Uterus (tissue), 4 donors: ENCODE data around the gene MOCS3. TPM values are rescaled to one million over a fixed set of nuclear protein-coding genes. Genes with fewer than 3 reads are reported as not detected.

ENCODE experiments used
- DNase-seq, 2 donors: peaks; one replicate each; pipeline ENCODE4 v3.0.0-alpha.2; 2019 to 2020
- H3K27ac ChIP-seq, 2 donors: fragments of 200-600 bp; sonication (generic); 1 replicate in 1 of 2; 2 replicates in 1 of 2; pipeline ENCODE4 v1.5.1; 2016 to 2018
- H3K27me3 ChIP-seq, 2 donors: fragments of 200-600 bp; sonication (generic); one replicate each; pipeline ENCODE4 v1.5.1; 2018 to 2019; ENCODE audit warnings: control low read depth in 1 of 2
- H3K36me3 ChIP-seq, 2 donors: fragments of 200-600 bp; sonication (generic); one replicate each; pipeline ENCODE4 v1.5.1; 2019; ENCODE audit warnings: control low read depth in 1 of 2
- H3K4me1 ChIP-seq, 2 donors: fragments of 200-600 bp; sonication (generic); one replicate each; pipeline ENCODE4 v1.5.1; 2018 to 2019; ENCODE audit warnings: control low read depth in 1 of 2
- H3K4me3 ChIP-seq, 2 donors: fragments of 200-600 bp; sonication (generic); 1 replicate in 1 of 2; 2 replicates in 1 of 2; pipeline ENCODE4 v1.5.1; 2018 to 2019; ENCODE audit warnings: mild to moderate bottlenecking in 1 of 2
- H3K9me3 ChIP-seq, 2 donors: fragments of 200-600 bp; sonication (generic); one replicate each; pipeline ENCODE4 v1.5.1; 2019; ENCODE audit warnings: control low read depth in 1 of 2
- CTCF ChIP-seq, 4 experiments: fragments of 200-600 bp in 2 of 4; fragments of 450-650 bp in 2 of 4; sonication (generic) in 2 of 4; IDR thresholded peaks; one replicate each; pipeline ENCODE4 v1.5.1; 2016 to 2019; ENCODE audit warnings: antibody characterized with exemption in 4 of 4, mild to moderate bottlenecking in 2 of 4, moderate library complexity in 1 of 4
- POLR2A ChIP-seq, 2 donors: fragments of 450-650 bp; IDR thresholded peaks; one replicate each; pipeline ENCODE4 v1.6.1; 2016; ENCODE audit warnings: antibody characterized with exemption in 2 of 2, mild to moderate bottlenecking in 1 of 2, moderate library complexity in 1 of 2
- intact Hi-C: fragments of 100-400 bp; cut with DNase I; formaldehyde crosslinking; loops from one replicate; pipeline ENCODE4 v1.15.1; 2023; ENCODE audit warnings: low total_unique reads
- total RNA-seq, 4 donors: library from RNA; depleted of rRNA in 3 of 4; stranded (reverse); fragments of >200 nt in 3 of 4; gene quantifications; one replicate each; pipeline versions ENCODE4 v1.1.0 to v1.2.4, GENCODE V29; 2014 to 2023
- donor health status: DM: yes; HTN: yes; CAD: no.

MOCS3 gene
- total RNA-seq, 4 donors from 2014 or later = 0.59 to 8.2 (median 5.9) TPM

GRCh38 chr20:50981714-50982048, 23.1 kb downstream of the MOCS3 start:
- TF ChIP-seq POLR2A (IDR thresholded peaks at IDR 0.05) (no peak), CTCF (IDR thresholded peaks at IDR 0.05) (no peak)
- DNase-seq = no peak
- H3K27ac ChIP-seq = no peak overlapping the region
- H3K4me1 ChIP-seq = no peaks in the 10 kb centered on the region
- intact Hi-C loops = no loop called here
- no peak overlapping the region for H3K4me3 ChIP-seq
- no peaks in the 10 kb centered on the region for H3K27me3 ChIP-seq
- no peaks in the 10 kb centered on the region for H3K36me3 ChIP-seq
- H3K9me3 ChIP-seq = no peaks in the 10 kb centered on the region

DNA sequence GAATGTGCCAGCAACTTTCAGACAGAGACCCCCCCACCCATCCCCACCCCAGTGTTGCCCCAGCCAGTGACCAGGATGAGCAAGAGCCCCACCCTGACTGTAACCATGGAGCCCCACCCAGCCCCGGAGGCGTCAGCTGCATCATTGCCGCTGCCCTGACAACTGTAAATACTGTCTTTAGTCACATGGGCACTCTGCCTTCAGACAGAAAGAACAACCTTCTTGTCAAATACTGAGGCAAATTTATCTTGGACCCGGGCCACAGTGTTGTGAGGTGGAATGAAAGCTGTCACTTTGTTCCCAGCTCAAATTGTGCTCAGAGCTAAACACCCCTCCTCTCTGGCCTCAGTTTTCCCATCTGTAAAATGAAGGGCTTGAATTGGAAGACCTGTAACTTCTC, 23.7 kb downstream of the MOCS3 start:
- Histone ChIP-seq H3K4me3 (no peak overlapping the region), H3K36me3 (no peaks in the 10 kb centered on the region), H3K27me3 (no peaks in the 10 kb centered on the region), H3K4me1 (no peaks in the 10 kb centered on the region), H3K9me3 (no peaks in the 10 kb centered on the region), H3K27ac (no peak overlapping the region)
- no peak for TF ChIP-seq CTCF (IDR thresholded peaks at IDR 0.05)
- intact Hi-C loops = no loop called here
- no peak for DNase-seq

DNA sequence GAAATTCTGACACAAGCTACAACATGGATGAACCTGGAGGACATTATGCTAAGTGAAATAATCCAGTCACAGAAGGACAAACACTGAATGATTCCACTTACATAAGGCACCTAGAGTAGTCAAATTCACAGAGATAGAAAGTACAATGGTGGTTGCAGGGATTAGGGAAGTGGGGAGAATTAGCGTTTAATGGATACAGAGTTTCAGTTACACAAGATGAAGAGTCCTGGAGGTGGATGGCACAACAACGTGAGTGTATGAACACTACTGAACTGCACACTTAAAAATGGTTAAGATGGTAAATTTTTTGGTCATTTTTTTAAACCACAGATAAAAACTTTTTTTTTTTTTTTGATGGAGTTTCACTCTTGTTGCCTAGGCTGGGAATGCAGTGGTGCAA, 24.7 kb downstream of the MOCS3 start:
- no peak overlapping the region for H3K27ac ChIP-seq
- no peak overlapping the region for H3K4me3 ChIP-seq
- no peaks in the 10 kb centered on the region for H3K9me3 ChIP-seq
- no peaks in the 10 kb centered on the region for H3K36me3 ChIP-seq
- TF ChIP-seq CTCF (IDR thresholded peaks at IDR 0.05) = no peak
- TF ChIP-seq POLR2A (IDR thresholded peaks at IDR 0.05) = no peak
- intact Hi-C loops = no loop called here
- DNase-seq = no peak
- no peaks in the 10 kb centered on the region for H3K4me1 ChIP-seq
- H3K27me3 ChIP-seq = no peaks in the 10 kb centered on the region

DNA sequence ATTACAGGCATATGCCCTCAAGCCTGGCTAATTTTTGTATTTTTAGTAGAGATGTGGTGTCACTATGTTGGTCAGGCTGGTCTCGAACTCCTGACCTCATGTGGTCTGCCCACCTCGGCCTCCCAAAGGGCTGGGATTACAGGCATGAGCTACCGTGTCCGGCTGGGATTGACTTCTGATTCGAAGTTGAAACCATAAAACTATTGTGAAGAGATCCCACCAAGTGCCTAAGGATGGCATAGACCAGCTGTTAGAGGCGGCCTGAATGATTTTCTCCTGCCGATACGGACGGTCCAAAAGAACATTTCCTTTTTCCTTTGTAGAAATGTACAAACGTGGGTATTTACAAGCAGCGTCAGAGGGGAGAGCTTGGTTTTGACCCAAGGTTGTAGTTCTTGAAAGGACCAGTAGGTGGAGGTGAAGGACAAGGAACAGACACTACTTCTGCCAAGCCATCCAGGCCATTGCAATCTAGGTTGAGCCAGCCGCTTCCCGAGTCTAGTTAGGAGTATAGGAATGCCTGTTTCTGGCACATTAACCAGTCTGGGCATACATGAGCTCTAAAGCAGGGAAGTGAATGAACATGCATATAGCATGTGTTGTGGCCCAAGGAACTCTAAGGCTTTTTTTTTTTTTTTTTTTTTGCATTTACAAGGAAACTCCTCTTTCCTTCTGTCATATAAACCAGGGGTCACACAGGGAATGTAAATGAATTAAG, 29.0 kb downstream of the MOCS3 start:
- Histone ChIP-seq H3K4me3 (no peak overlapping the region), H3K36me3 (no peaks in the 10 kb centered on the region), H3K27ac (no peak overlapping the region), H3K27me3 (no peaks in the 10 kb centered on the region), H3K4me1 (no peaks in the 10 kb centered on the region), H3K9me3 (no peaks in the 10 kb centered on the region)
- DNase-seq = peak; percentile 62 to 79
- TF ChIP-seq CTCF (IDR thresholded peaks at IDR 0.05) (peak; percentile 85 to 95 (median 92)), POLR2A (IDR thresholded peaks at IDR 0.05) (no peak)
- intact Hi-C loops = no loop called here

- no peaks in the 10 kb centered on the region for H3K4me1 ChIP-seq
- H3K27ac ChIP-seq = no peak overlapping the region
- TF ChIP-seq CTCF (IDR thresholded peaks at IDR 0.05) (no peak), POLR2A (IDR thresholded peaks at IDR 0.05) (no peak)
- no peak for DNase-seq
- no peaks in the 10 kb centered on the region for H3K27me3 ChIP-seq
- H3K4me3 ChIP-seq = no peak overlapping the region
- intact Hi-C loops = loop anchor here (5.0 kb wide), 1 partner anchor 316 kb away; no protein-coding TSS in a partner anchor
- H3K9me3 ChIP-seq = no peaks in the 10 kb centered on the region
- no peaks in the 10 kb centered on the region for H3K36me3 ChIP-seq
These were observed 32.5 kb downstream of the MOCS3 start for GRCh38 chr20:50991076-50991475.
